ENCODE data around the gene H19.

The H19 gene

DNA sequence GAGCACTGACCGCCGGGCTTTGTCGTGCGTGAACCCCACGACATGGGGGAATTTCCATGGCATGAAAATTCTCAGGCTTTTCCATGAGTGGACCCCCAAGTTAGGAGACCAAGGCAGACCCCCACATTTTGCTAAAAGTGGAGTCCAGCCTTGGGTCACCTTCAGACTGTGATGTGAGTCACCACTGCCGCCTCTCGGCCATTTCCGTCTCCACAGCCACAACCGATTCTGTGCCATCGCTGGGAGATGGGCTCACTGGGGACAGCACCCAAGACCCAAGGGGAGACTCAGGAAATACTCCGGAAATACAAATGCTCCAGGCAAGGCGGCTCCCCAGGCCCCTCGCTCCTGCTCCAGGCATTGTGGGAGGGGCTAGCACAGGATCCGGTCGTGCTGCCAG lies 1.2 kb upstream of the H19 start:
- no peak for TF ChIP-seq EZH2phosphoT487 (IDR thresholded peaks at IDR 0.05; ENCODE audit: borderline replicate concordance, low read length)
- TF ChIP-seq, protein P1, sequence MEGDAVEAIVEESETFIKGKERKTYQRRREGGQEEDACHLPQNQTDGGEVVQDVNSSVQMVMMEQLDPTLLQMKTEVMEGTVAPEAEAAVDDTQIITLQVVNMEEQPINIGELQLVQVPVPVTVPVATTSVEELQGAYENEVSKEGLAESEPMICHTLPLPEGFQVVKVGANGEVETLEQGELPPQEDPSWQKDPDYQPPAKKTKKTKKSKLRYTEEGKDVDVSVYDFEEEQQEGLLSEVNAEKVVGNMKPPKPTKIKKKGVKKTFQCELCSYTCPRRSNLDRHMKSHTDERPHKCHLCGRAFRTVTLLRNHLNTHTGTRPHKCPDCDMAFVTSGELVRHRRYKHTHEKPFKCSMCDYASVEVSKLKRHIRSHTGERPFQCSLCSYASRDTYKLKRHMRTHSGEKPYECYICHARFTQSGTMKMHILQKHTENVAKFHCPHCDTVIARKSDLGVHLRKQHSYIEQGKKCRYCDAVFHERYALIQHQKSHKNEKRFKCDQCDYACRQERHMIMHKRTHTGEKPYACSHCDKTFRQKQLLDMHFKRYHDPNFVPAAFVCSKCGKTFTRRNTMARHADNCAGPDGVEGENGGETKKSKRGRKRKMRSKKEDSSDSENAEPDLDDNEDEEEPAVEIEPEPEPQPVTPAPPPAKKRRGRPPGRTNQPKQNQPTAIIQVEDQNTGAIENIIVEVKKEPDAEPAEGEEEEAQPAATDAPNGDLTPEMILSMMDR (IDR thresholded peaks at IDR 0.05; ENCODE audit: low read depth, low read length, poor library complexity, severe bottlenecking): no peak
- no peaks in the 10 kb centered on the region for H3K27me3 ChIP-seq (ENCODE audit: control insufficient read depth, low read length)

DNA sequence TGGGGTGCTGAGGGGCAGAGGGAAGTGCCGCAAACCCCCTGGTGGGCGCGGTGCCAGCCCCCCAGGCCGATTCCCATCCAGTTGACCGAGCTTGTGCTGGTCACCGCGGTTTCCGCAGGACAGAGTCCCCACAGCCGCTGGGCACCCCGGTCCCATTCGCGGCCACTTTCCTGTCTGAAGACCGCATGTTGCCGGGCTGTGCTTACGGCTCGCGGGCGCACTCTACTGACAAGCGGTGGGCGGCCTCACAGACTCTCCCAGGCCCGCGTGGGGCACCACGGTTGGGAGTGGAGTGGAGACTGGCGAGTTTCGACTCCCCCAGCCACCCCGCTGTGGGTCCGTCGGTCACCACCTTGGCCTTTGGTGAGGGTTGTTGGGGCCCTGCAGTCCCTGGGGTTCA lies 648 bp upstream of the H19 start:
- no peaks in the 10 kb centered on the region for H3K4me1 ChIP-seq (ENCODE audit: control insufficient read depth, low read length)
- H3K4me2 ChIP-seq (ENCODE audit: low read length): no peak overlapping the region
- no peak overlapping the region for H3K4me3 ChIP-seq (ENCODE audit: low read length)
- H3K27ac ChIP-seq (ENCODE audit: low read depth, low read length): no peak overlapping the region
- H3K9me3 ChIP-seq (ENCODE audit: control insufficient read depth, insufficient read depth, low read length): no peaks in the 10 kb centered on the region
- TF ChIP-seq, protein P1 (IDR thresholded peaks at IDR 0.05; ENCODE audit: low read depth, low read length, poor library complexity, severe bottlenecking): no peak
- TF ChIP-seq EZH2phosphoT487 (IDR thresholded peaks at IDR 0.05; ENCODE audit: borderline replicate concordance, low read length): no peak
- no peaks in the 10 kb centered on the region for H3K9me2 ChIP-seq (replicated peaks; ENCODE audit: control insufficient read depth, low read length)
- no peaks in the 10 kb centered on the region for H3K36me3 ChIP-seq (ENCODE audit: control insufficient read depth, low read length)
- no peaks in the 10 kb centered on the region for H3K79me2 ChIP-seq (ENCODE audit: control insufficient read depth, low read length)
- no peaks in the 10 kb centered on the region for H4K20me1 ChIP-seq (ENCODE audit: control insufficient read depth, insufficient read depth, low read depth, low read length)
- H3F3A ChIP-seq (ENCODE audit: control insufficient read depth, insufficient read depth): no peaks in the 10 kb centered on the region
- no peaks in the 10 kb centered on the region for H3K27me3 ChIP-seq (ENCODE audit: control insufficient read depth, low read length)

More for the DNA sequence above, 1.2 kb upstream of the H19 start:
- Histone ChIP-seq H3K4me1 (ENCODE audit: control insufficient read depth, low read length) (no peaks in the 10 kb centered on the region), H4K20me1 (ENCODE audit: control insufficient read depth, insufficient read depth, low read depth, low read length) (no peaks in the 10 kb centered on the region), H3F3A (ENCODE audit: control insufficient read depth, insufficient read depth) (no peaks in the 10 kb centered on the region), H3K36me3 (ENCODE audit: control insufficient read depth, low read length) (no peaks in the 10 kb centered on the region), H3K27ac (ENCODE audit: low read depth, low read length) (no peak overlapping the region), H3K79me2 (ENCODE audit: control insufficient read depth, low read length) (no peaks in the 10 kb centered on the region), H3K9me2 (replicated peaks; ENCODE audit: control insufficient read depth, low read length) (no peaks in the 10 kb centered on the region), H3K4me2 (ENCODE audit: low read length) (no peak overlapping the region), H3K9me3 (ENCODE audit: control insufficient read depth, insufficient read depth, low read length) (no peaks in the 10 kb centered on the region), H3K4me3 (ENCODE audit: low read length) (no peak overlapping the region)

DNA sequence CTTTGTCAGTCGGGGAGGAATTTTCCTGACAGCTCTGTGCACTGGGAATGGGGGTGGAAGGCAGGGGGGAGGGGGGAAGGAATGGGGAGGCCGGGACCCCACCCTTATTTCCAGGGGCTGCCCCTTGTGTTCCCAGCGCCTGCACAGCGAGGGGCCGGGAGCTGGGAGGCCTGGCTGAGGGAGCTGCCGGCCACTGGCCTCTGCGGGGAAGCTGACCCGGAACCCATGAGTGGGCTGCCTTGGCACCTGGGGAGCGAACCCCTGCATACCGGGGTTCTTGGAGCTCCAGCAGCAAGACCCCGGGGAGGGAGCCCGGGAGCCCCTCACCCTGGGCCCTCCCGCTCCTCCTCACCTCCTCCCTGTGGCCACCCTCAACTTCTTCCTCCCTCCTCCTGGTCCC lies 3.5 kb downstream of the H19 start:
- Histone ChIP-seq H3K27me3 (ENCODE audit: control insufficient read depth, low read length) (no peaks in the 10 kb centered on the region), H3F3A (ENCODE audit: control insufficient read depth, insufficient read depth) (no peaks in the 10 kb centered on the region), H3K36me3 (ENCODE audit: control insufficient read depth, low read length) (no peaks in the 10 kb centered on the region), H3K79me2 (ENCODE audit: control insufficient read depth, low read length) (no peaks in the 10 kb centered on the region), H3K27ac (ENCODE audit: low read depth, low read length) (no peak overlapping the region), H4K20me1 (ENCODE audit: control insufficient read depth, insufficient read depth, low read depth, low read length) (no peaks in the 10 kb centered on the region), H3K9me3 (ENCODE audit: control insufficient read depth, insufficient read depth, low read length) (no peaks in the 10 kb centered on the region), H3K4me1 (ENCODE audit: control insufficient read depth, low read length) (no peaks in the 10 kb centered on the region), H3K9me2 (replicated peaks; ENCODE audit: control insufficient read depth, low read length) (no peaks in the 10 kb centered on the region), H3K4me3 (ENCODE audit: low read length) (no peak overlapping the region), H3K4me2 (ENCODE audit: low read length) (no peak overlapping the region)
- TF ChIP-seq, protein P1 (IDR thresholded peaks at IDR 0.05; ENCODE audit: low read depth, low read length, poor library complexity, severe bottlenecking): no peak
- no peak for TF ChIP-seq EZH2phosphoT487 (IDR thresholded peaks at IDR 0.05; ENCODE audit: borderline replicate concordance, low read length)

DNA sequence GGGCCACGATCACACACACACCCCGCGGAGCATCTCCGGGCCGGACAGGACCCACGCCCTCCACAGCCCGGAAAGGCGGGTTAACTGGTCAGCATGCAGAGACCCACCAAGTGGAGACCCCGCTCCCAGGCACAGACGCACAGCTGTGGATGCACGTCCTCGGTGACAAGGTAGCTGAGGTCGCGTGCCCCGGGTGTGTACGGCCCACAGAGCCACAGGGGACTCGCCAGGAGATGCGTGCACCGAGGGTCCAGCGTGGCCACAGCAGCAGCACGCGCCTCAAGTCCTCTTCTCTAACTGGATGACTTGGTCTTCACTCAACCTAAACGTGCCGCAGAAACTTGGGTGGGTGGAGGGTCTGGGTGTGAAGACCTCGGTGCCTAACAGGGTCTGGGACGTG lies 5.5 kb downstream of the H19 start:
- H3K27ac ChIP-seq (ENCODE audit: low read depth, low read length): no peak overlapping the region
- H3K4me2 ChIP-seq (ENCODE audit: low read length): no peak overlapping the region
- H3K36me3 ChIP-seq (ENCODE audit: control insufficient read depth, low read length): no peaks in the 10 kb centered on the region
- no peaks in the 10 kb centered on the region for H3K79me2 ChIP-seq (ENCODE audit: control insufficient read depth, low read length)
- no peaks in the 10 kb centered on the region for H4K20me1 ChIP-seq (ENCODE audit: control insufficient read depth, insufficient read depth, low read depth, low read length)
- no peak overlapping the region for H3K4me3 ChIP-seq (ENCODE audit: low read length)
- no peaks in the 10 kb centered on the region for H3K9me2 ChIP-seq (replicated peaks; ENCODE audit: control insufficient read depth, low read length)
- TF ChIP-seq EZH2phosphoT487 (IDR thresholded peaks at IDR 0.05; ENCODE audit: borderline replicate concordance, low read length): no peak
- TF ChIP-seq, protein P1 (IDR thresholded peaks at IDR 0.05; ENCODE audit: low read depth, low read length, poor library complexity, severe bottlenecking): no peak
- H3F3A ChIP-seq (ENCODE audit: control insufficient read depth, insufficient read depth): no peaks in the 10 kb centered on the region
- H3K9me3 ChIP-seq (ENCODE audit: control insufficient read depth, insufficient read depth, low read length): no peaks in the 10 kb centered on the region
- no peaks in the 10 kb centered on the region for H3K4me1 ChIP-seq (ENCODE audit: control insufficient read depth, low read length)
- H3K27me3 ChIP-seq (ENCODE audit: control insufficient read depth, low read length): no peaks in the 10 kb centered on the region

Measured in DOHH2 (cell line).